Hepatocyte (in vitro differentiated cells): ENCODE measurements around the gene COA1. TPM values are rescaled to one million over a fixed set of nuclear protein-coding genes. Genes with fewer than 3 reads are reported as not detected.

Experiments
- DNase-seq: peaks from one replicate; pipeline ENCODE4 v3.0.0-alpha.2; 2016; ENCODE audit warnings: low spot score
- H2AFZ ChIP-seq: fragments of 200-600 bp; sonication (generic); 2 replicates; pipeline ENCODE4 v1.6.0; 2016; ENCODE audit warnings: antibody characterized with exemption, mild to moderate bottlenecking
- H3K27ac ChIP-seq: fragments of 200-600 bp; sonication (generic); 2 replicates; pipeline ENCODE4 v1.5.1; 2016; ENCODE audit warnings: mild to moderate bottlenecking
- H3K27me3 ChIP-seq: fragments of 200-600 bp; sonication (generic); 2 replicates; pipeline ENCODE4 v1.6.1; 2016
- H3K36me3 ChIP-seq: fragments of 200-600 bp; sonication (generic); replicated peaks from 2 replicates; pipeline ENCODE4 v1.5.1; 2016; ENCODE audit warnings: low read depth; ENCODE audit not compliant: insufficient read depth
- H3K4me1 ChIP-seq: fragments of 200-600 bp; sonication (generic); 2 replicates; pipeline ENCODE4 v1.5.1; 2016; ENCODE audit warnings: mild to moderate bottlenecking, moderate library complexity; ENCODE audit not compliant: insufficient read depth
- H3K4me2 ChIP-seq: fragments of 200-600 bp; sonication (generic); 2 replicates; pipeline ENCODE4 v1.6.0; 2016
- H3K4me3 ChIP-seq: fragments of 200-600 bp; sonication (generic); 2 replicates; pipeline ENCODE4 v1.5.1; 2016; ENCODE audit warnings: mild to moderate bottlenecking
- H3K79me2 ChIP-seq: fragments of 200-600 bp; sonication (generic); 2 replicates; pipeline ENCODE4 v1.6.0; 2017; ENCODE audit warnings: mild to moderate bottlenecking
- H3K9me2 ChIP-seq: fragments of 200-600 bp; sonication (generic); replicated peaks from 2 replicates; pipeline ENCODE4 v1.6.0; 2017; ENCODE audit warnings: mild to moderate bottlenecking; ENCODE audit not compliant: insufficient read depth
- H3K9me3 ChIP-seq: fragments of 200-600 bp; sonication (generic); 2 replicates; pipeline ENCODE4 v1.5.1; 2016; ENCODE audit warnings: low read depth, mild to moderate bottlenecking
- H4K20me1 ChIP-seq: fragments of 200-600 bp; sonication (generic); 2 replicates; pipeline ENCODE4 v1.6.0; 2016; ENCODE audit warnings: mild to moderate bottlenecking; ENCODE audit not compliant: insufficient read depth, poor library complexity, severe bottlenecking
- CTCF ChIP-seq: fragments of 200-600 bp; sonication (generic); IDR thresholded peaks from 2 replicates; pipeline ENCODE4 v1.5.1; 2016; ENCODE audit warnings: antibody characterized with exemption, mild to moderate bottlenecking; ENCODE audit not compliant: poor library complexity
- EZH2 ChIP-seq: fragments of 200-600 bp; sonication (generic); IDR thresholded peaks from 2 replicates; pipeline ENCODE4 v1.6.1; 2016; ENCODE audit warnings: antibody characterized with exemption, mild to moderate bottlenecking, borderline replicate concordance
- EZH2phosphoT487 ChIP-seq: fragments of 200-600 bp; sonication (generic); IDR thresholded peaks from one replicate; pipeline ENCODE4 v1.6.1; 2018; ENCODE audit warnings: antibody characterized with exemption, mild to moderate bottlenecking, low read depth, moderate library complexity; ENCODE audit not compliant: unreplicated experiment, severe bottlenecking
- WGBS: methylation state at CpG from one replicate; pipeline ENCODE4 v1.1.6; 2016; ENCODE audit warnings: low lambda C conversion rate; ENCODE audit errors: missing lambda C conversion rate; 5-methylcytosine and 5-hydroxymethylcytosine counted together
- polyA plus RNA-seq: library from polyadenylated mRNA; unstranded; fragments of >200 nt; fragmentation: Nextera tagmentation; extraction: Ambion mirVana; gene quantifications from 2 replicates; pipeline ENCODE4 v1.2.1, GENCODE V29; 2016
- total RNA-seq: library from RNA; depleted of rRNA; stranded (reverse); fragments of >200 nt; gene quantifications from 2 replicates; pipeline ENCODE4 v1.2.3, GENCODE V29; 2014

COA1 gene
- total and polyA plus RNA-seq, 2 experiments from 2014 or later: 52.1 to 55.2 TPM

GRCh38 chr7:43695365-43695764, 34.0 kb downstream of the COA1 start:
- no peaks in the 10 kb centered on the region for H3K27me3 ChIP-seq
- H3K4me2 ChIP-seq: no peak overlapping the region
- no peak for TF ChIP-seq EZH2phosphoT487
- TF ChIP-seq EZH2: no peak
- no peak for TF ChIP-seq CTCF
- DNase-seq: no peak
- peaks cover 86% of the 10 kb centered on the region for H3K79me2 ChIP-seq
- no peak overlapping the region for H3K27ac ChIP-seq
- no peak overlapping the region for H3K4me3 ChIP-seq
- H3K4me1 ChIP-seq: no peaks in the 10 kb centered on the region
- H3K9me2 ChIP-seq: no peaks in the 10 kb centered on the region
- H3K9me3 ChIP-seq: no peaks in the 10 kb centered on the region
- peaks cover 23% of the 10 kb centered on the region for H4K20me1 ChIP-seq
- no peaks in the 10 kb centered on the region for H3K36me3 ChIP-seq
- H2AFZ ChIP-seq: no peak overlapping the region
- 97% methylated on average over 1 of the region's 1 CpG for whole genome bisulfite sequencing

GRCh38 chr7:43694399-43694748, 34.9 kb downstream of the COA1 start:
- no peak overlapping the region for H3K27ac ChIP-seq
- WGBS: 75% methylated on average over 2 of the region's 2 CpGs
- H3K9me3 ChIP-seq: no peaks in the 10 kb centered on the region
- H3K4me1 ChIP-seq: no peaks in the 10 kb centered on the region
- no peaks in the 10 kb centered on the region for H3K9me2 ChIP-seq
- no peak for TF ChIP-seq CTCF
- no peak for TF ChIP-seq EZH2phosphoT487
- no peak for TF ChIP-seq EZH2
- peaks cover 93% of the 10 kb centered on the region for H3K79me2 ChIP-seq
- H3K36me3 ChIP-seq: no peaks in the 10 kb centered on the region
- H3K4me3 ChIP-seq: no peak overlapping the region
- no peak for DNase-seq
- no peak overlapping the region for H3K4me2 ChIP-seq
- H2AFZ ChIP-seq: no peak overlapping the region
- H4K20me1 ChIP-seq: peaks cover 23% of the 10 kb centered on the region
- no peaks in the 10 kb centered on the region for H3K27me3 ChIP-seq

GRCh38 chr7:43693687-43694398, 35.5 kb downstream of the COA1 start:
- H3K27ac ChIP-seq: no peak overlapping the region
- no peak for TF ChIP-seq EZH2phosphoT487
- TF ChIP-seq EZH2: no peak
- no peak for TF ChIP-seq CTCF
- no peak overlapping the region for H3K4me3 ChIP-seq
- no peaks in the 10 kb centered on the region for H3K9me2 ChIP-seq
- H3K9me3 ChIP-seq: no peaks in the 10 kb centered on the region
- H3K36me3 ChIP-seq: no peaks in the 10 kb centered on the region
- H3K4me2 ChIP-seq: no peak overlapping the region
- no peak for DNase-seq
- 87% methylated on average over 4 of the region's 4 CpGs for WGBS
- H4K20me1 ChIP-seq: peaks cover 23% of the 10 kb centered on the region
- no peaks in the 10 kb centered on the region for H3K4me1 ChIP-seq
- peaks cover 93% of the 10 kb centered on the region for H3K79me2 ChIP-seq
- H3K27me3 ChIP-seq: no peaks in the 10 kb centered on the region
- no peak overlapping the region for H2AFZ ChIP-seq
